ENCODE measurements around the gene TIMM44. TPM values are rescaled to one million over a fixed set of nuclear protein-coding genes. Genes with fewer than 3 reads are reported as not detected.
A peak's percentile ranks its signal among the peaks of the same experiment; 100 is the strongest.

The TIMM44 gene
- polyA plus RNA-seq, 1 of the 3 experiments (the other 2 are of a cell fraction) = 49.7 TPM

DNA sequence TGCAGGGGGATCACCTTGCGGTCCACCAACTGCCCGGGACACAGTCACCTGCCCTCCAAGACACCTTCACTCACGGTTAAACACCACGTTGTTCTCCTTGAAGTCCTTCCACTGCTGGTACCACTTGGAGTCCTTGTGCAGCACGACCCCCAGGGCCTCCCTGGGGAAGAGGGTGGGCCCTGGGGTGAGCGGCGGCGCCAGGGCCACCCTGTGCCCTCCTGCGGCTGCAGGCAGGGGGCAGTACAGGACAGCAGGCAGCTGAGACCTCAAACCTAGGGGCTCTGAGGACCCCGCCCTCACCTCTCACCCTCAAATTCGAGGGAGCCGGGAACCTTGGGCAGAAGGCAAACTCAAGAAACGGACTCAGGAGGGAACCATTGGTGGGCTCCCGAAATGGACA lies 10.1 kb downstream of the TIMM44 start:
- no peak overlapping the region for H2AFZ ChIP-seq (ENCODE audit: low read depth)
- DNase-seq = peak; percentile 53
- H3K4me3 ChIP-seq (ENCODE audit: low read depth in 2 of 2, low read length in 1 of 2) = no peak overlapping the region
- peaks cover 12 to 20% of the 10 kb centered on the region in 2 experiments for H3K4me1 ChIP-seq (ENCODE audit: control insufficient read depth in 1 of 2, insufficient read depth in 2 of 2, low read depth in 1 of 2, low read length in 1 of 2)
- H3K9me2 ChIP-seq = no peaks in the 10 kb centered on the region
- H3K9me3 ChIP-seq = no peaks in the 10 kb centered on the region
- peak; percentile 53 for TF ChIP-seq CTCF (IDR thresholded peaks at IDR 0.05)
- no peak for TF ChIP-seq EP300 (IDR thresholded peaks at IDR 0.05; ENCODE audit: borderline replicate concordance in 1 of 2, low read depth in 1 of 2, low read length in 1 of 2)
- TF ChIP-seq FOXM1 (IDR thresholded peaks at IDR 0.05; ENCODE audit: low read depth) = no peak
- no peak for TF ChIP-seq MXI1 (IDR thresholded peaks at IDR 0.05; ENCODE audit: low read depth, low read length)
- peaks cover 3% of the 10 kb centered on the region; the same call in 1 of the 2 replicates for H4K20me1 ChIP-seq (ENCODE audit: insufficient read depth)
- ChIA-PET POLR2A (no interaction called here), CTCF (interaction anchor here (0.8 to 1.0 kb wide), 2 partner anchors 11 to 336 kb away, joined by 3 read pairs; partner anchors contain the start of gene TIMM44)
- H3K9ac ChIP-seq = no peak overlapping the region
- H3F3A ChIP-seq (replicated peaks; ENCODE audit: insufficient read depth) = peaks cover 27% of the 10 kb centered on the region
- H3K27ac ChIP-seq (ENCODE audit: low read depth in 2 of 2, low read length in 1 of 2) = no peak overlapping the region
- WGBS (ENCODE audit: low lambda C conversion rate) = 89% methylated on average over 9 of the region's 14 CpGs
- H3K4me2 ChIP-seq = no peak overlapping the region
- 0 out of 2 replicates have a peak, but pooled peaks cover 2% of the 10 kb centered on the region for H3K79me2 ChIP-seq (ENCODE audit: insufficient read depth)
- no peaks in the 10 kb centered on the region for H3K27me3 ChIP-seq (ENCODE audit: insufficient read depth)
- peaks cover 38 to 43% of the 10 kb centered on the region in 2 experiments for H3K36me3 ChIP-seq (replicated peaks in 1 of 2; ENCODE audit: control insufficient read depth in 1 of 2, insufficient read depth in 2 of 2, low read length in 1 of 2)

DNA sequence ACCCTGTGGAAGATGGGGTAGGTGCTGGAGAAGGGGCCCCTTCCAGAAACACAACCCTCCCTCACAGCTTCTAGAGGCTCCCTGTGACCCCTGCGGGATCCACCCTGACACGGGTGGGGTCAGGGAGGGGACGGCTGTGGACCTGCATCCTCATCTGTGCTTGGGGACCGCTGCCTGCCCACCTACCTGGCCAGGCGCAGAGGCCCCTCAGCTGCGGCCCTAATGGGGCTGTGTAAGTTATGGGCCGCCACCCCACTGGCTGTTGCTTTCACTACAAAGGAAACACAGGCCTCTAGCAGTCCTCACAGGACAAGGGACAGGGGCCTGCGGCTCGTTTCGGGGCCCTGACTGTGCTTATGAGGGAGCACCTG lies 10.6 kb downstream of the TIMM44 start:
- peaks cover 17 to 25% of the 10 kb centered on the region in 2 experiments for H3K4me1 ChIP-seq (ENCODE audit: control insufficient read depth in 1 of 2, insufficient read depth in 2 of 2, low read depth in 1 of 2, low read length in 1 of 2)
- no peak overlapping the region for H3K4me3 ChIP-seq (ENCODE audit: low read depth in 2 of 2, low read length in 1 of 2)
- H3F3A ChIP-seq (replicated peaks; ENCODE audit: insufficient read depth) = peaks cover 32% of the 10 kb centered on the region
- no peak for DNase-seq
- H4K20me1 ChIP-seq (ENCODE audit: insufficient read depth) = peaks cover 3% of the 10 kb centered on the region; the same call in 1 of the 2 replicates
- POLR2A ChIA-PET = interaction anchor here (1.3 kb wide), 1 partner anchor 11 kb away, joined by 3 read pairs; no protein-coding TSS in a partner anchor
- peaks cover 33 to 43% of the 10 kb centered on the region in 2 experiments for H3K36me3 ChIP-seq (replicated peaks in 1 of 2; ENCODE audit: control insufficient read depth in 1 of 2, insufficient read depth in 2 of 2, low read length in 1 of 2)
- TF ChIP-seq EP300 (IDR thresholded peaks at IDR 0.05; ENCODE audit: borderline replicate concordance in 1 of 2, low read depth in 1 of 2, low read length in 1 of 2) (no peak), FOXM1 (IDR thresholded peaks at IDR 0.05; ENCODE audit: low read depth) (no peak), USF1 (IDR thresholded peaks at IDR 0.05; ENCODE audit: borderline replicate concordance, low read depth) (no peak)
- H3K4me2 ChIP-seq = no peak overlapping the region
- H2AFZ ChIP-seq (ENCODE audit: low read depth) = no peak overlapping the region
- H3K9me3 ChIP-seq = no peaks in the 10 kb centered on the region
- H3K9ac ChIP-seq = no peak overlapping the region
- H3K27ac ChIP-seq (ENCODE audit: low read depth in 2 of 2, low read length in 1 of 2) = no peak overlapping the region
- WGBS (ENCODE audit: low lambda C conversion rate) = 93% methylated on average over 3 of the region's 10 CpGs
- H3K9me2 ChIP-seq = no peaks in the 10 kb centered on the region
- CTCF ChIA-PET = no interaction called here
- no peaks in the 10 kb centered on the region for H3K27me3 ChIP-seq (ENCODE audit: insufficient read depth)
- H3K79me2 ChIP-seq (ENCODE audit: insufficient read depth) = no peaks in the 10 kb centered on the region

DNA sequence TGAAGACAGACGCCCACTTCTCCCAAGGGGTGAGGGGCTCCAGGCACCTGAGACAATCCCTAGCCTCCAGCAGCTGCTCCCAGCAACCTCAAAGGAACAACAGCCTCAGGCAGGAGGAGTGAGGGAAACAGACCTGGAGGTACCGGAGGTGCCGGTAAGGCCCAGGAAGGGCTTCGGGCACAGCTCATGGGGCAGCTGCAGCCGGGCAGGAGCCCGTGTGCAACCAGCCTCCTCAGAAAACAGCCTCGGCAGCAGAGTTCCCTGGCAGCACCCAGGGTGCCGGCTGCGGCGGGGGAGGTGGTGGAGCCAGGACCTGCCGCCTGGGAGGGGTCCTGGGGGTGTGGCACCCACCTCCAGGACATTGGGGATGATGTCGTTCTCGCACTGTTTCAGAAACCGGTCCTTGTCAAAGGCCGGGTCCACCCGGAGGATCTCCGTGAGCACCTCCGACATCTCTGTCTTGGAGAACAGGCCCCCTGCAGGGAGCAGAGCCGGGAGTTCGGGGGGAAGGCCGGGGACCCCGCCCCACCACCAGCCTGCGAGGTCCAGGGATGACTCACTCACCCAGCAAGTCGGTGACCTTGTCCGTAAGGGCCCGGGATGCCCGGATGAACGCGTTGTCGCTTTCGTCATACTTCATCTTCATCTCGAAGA lies 11.1 kb downstream of the TIMM44 start:
- no peak overlapping the region for H3K9ac ChIP-seq
- CTCF ChIA-PET = interaction anchor here (6.7 kb wide), 1 partner anchor 11 kb away, joined by 69 read pairs; the partner anchor contains the start of gene TIMM44
- H4K20me1 ChIP-seq (ENCODE audit: insufficient read depth) = peaks cover 3% of the 10 kb centered on the region; the same call in 1 of the 2 replicates
- peaks cover 23 to 30% of the 10 kb centered on the region in 2 experiments for H3K4me1 ChIP-seq (ENCODE audit: control insufficient read depth in 1 of 2, insufficient read depth in 2 of 2, low read depth in 1 of 2, low read length in 1 of 2)
- POLR2A ChIA-PET = interaction anchor here (1.3 kb wide), 1 partner anchor 12 kb away, joined by 3 read pairs; no protein-coding TSS in a partner anchor
- H3K4me3 ChIP-seq (ENCODE audit: low read depth in 2 of 2, low read length in 1 of 2) = no peak overlapping the region
- H3K36me3 ChIP-seq (replicated peaks in 1 of 2; ENCODE audit: control insufficient read depth in 1 of 2, insufficient read depth in 2 of 2, low read length in 1 of 2) = peaks cover 32 to 41% of the 10 kb centered on the region in 2 experiments
- H3K4me2 ChIP-seq = no peak overlapping the region
- WGBS (ENCODE audit: low lambda C conversion rate) = 90% methylated on average over 2 of the region's 32 CpGs
- H3K9me2 ChIP-seq = no peaks in the 10 kb centered on the region
- H3K79me2 ChIP-seq (ENCODE audit: insufficient read depth) = no peaks in the 10 kb centered on the region
- no peak overlapping the region for H2AFZ ChIP-seq (ENCODE audit: low read depth)
- no peak for DNase-seq
- H3K27me3 ChIP-seq (ENCODE audit: insufficient read depth) = no peaks in the 10 kb centered on the region
- no peak overlapping the region for H3K27ac ChIP-seq (ENCODE audit: low read depth in 2 of 2, low read length in 1 of 2)
- H3F3A ChIP-seq (replicated peaks; ENCODE audit: insufficient read depth) = peaks cover 37% of the 10 kb centered on the region
- no peaks in the 10 kb centered on the region for H3K9me3 ChIP-seq
- TF ChIP-seq FOXJ3 (CRISPR knock-in tag; IDR thresholded peaks at IDR 0.05) (no peak), RAD21 (IDR thresholded peaks at IDR 0.05; ENCODE audit: low read length) (no peak), CTCF (IDR thresholded peaks at IDR 0.05) (no peak), ZBTB33 (IDR thresholded peaks at IDR 0.05; ENCODE audit: borderline replicate concordance, low read depth) (no peak), NFIC (IDR thresholded peaks at IDR 0.05; ENCODE audit: borderline replicate concordance) (no peak), TCF12 (IDR thresholded peaks at IDR 0.05) (no peak)
- TF ChIP-seq, protein P1, sequence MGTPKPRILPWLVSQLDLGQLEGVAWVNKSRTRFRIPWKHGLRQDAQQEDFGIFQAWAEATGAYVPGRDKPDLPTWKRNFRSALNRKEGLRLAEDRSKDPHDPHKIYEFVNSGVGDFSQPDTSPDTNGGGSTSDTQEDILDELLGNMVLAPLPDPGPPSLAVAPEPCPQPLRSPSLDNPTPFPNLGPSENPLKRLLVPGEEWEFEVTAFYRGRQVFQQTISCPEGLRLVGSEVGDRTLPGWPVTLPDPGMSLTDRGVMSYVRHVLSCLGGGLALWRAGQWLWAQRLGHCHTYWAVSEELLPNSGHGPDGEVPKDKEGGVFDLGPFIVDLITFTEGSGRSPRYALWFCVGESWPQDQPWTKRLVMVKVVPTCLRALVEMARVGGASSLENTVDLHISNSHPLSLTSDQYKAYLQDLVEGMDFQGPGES (IDR thresholded peaks at IDR 0.05; ENCODE audit: low read depth, low read length) = no peak

Measured in SK-N-SH (cell line).